GM23248 (cell line): Measurements from ENCODE around the gene RIPPLY3. TPM values are rescaled to one million over a fixed set of nuclear protein-coding genes. Genes with fewer than 3 reads are reported as not detected.
"Not testable (repeated sequence)": the region's sequence is repeated elsewhere in the genome, so short reads cannot be mapped to it uniquely, and the experiment has no call there.

Source experiments
- DNase-seq: peaks from one replicate; pipeline ENCODE4 v3.0.0-alpha.2; 2015
- H2AFZ ChIP-seq: fragments of 200-600 bp; sonication (generic); 2 replicates; pipeline ENCODE4 v1.6.1; 2016; ENCODE audit warnings: antibody characterized with exemption
- H3F3A ChIP-seq: fragments of 200-600 bp; sonication (generic); 2 replicates; pipeline ENCODE4 v1.6.1; 2016; ENCODE audit warnings: mild to moderate bottlenecking, antibody characterized with exemption, mixed run types; ENCODE audit not compliant: insufficient read depth
- H3K27ac ChIP-seq: fragments of 200-600 bp; sonication (generic); 2 replicates; pipeline ENCODE4 v1.5.1; 2016; ENCODE audit warnings: mild to moderate bottlenecking
- H3K27me3 ChIP-seq: fragments of 200-600 bp; sonication (generic); replicated peaks from 2 replicates; pipeline ENCODE4 v1.6.1; 2016; ENCODE audit warnings: mild to moderate bottlenecking; ENCODE audit not compliant: insufficient read depth
- H3K36me3 ChIP-seq: fragments of 200-600 bp; sonication (generic); 2 replicates; pipeline ENCODE4 v1.6.1; 2016; ENCODE audit warnings: low read depth, mild to moderate bottlenecking
- H3K4me1 ChIP-seq: fragments of 200-600 bp; sonication (generic); 2 replicates; pipeline ENCODE4 v1.6.1; 2016; ENCODE audit warnings: mild to moderate bottlenecking; ENCODE audit not compliant: insufficient read depth
- H3K4me2 ChIP-seq: fragments of 200-600 bp; sonication (generic); one replicate; pipeline ENCODE4 v1.6.1; 2016; ENCODE audit warnings: mild to moderate bottlenecking; ENCODE audit not compliant: unreplicated experiment
- H3K4me3 ChIP-seq: fragments of 200-600 bp; sonication (generic); 2 replicates; pipeline ENCODE4 v1.5.1; 2016; ENCODE audit warnings: mild to moderate bottlenecking
- H3K79me2 ChIP-seq: fragments of 200-600 bp; sonication (generic); 2 replicates; pipeline ENCODE4 v1.6.1; 2016; ENCODE audit warnings: mild to moderate bottlenecking; ENCODE audit not compliant: insufficient read depth
- H3K9ac ChIP-seq: fragments of 200-600 bp; sonication (generic); 2 replicates; pipeline ENCODE4 v1.6.1; 2016; ENCODE audit warnings: mild to moderate bottlenecking
- H3K9me2 ChIP-seq: fragments of 200-600 bp; sonication (generic); 2 replicates; pipeline ENCODE4 v1.6.1; 2016; ENCODE audit warnings: mixed run types, mild to moderate bottlenecking, moderate library complexity; ENCODE audit not compliant: insufficient read depth
- H3K9me3 ChIP-seq: fragments of 200-600 bp; sonication (generic); one replicate; pipeline ENCODE4 v1.6.1; 2017; ENCODE audit warnings: low read depth
- H4K20me1 ChIP-seq: fragments of 200-600 bp; sonication (generic); 2 replicates; pipeline ENCODE4 v1.6.0; 2016; ENCODE audit not compliant: insufficient read depth
- EZH2 ChIP-seq: fragments of 200-600 bp; sonication (generic); IDR thresholded peaks from 2 replicates; pipeline ENCODE4 v1.6.1; 2018; ENCODE audit warnings: antibody characterized with exemption, mild to moderate bottlenecking; ENCODE audit not compliant: insufficient read depth, poor library complexity, severe bottlenecking
- EZH2phosphoT487 ChIP-seq: fragments of 200-600 bp; sonication (generic); IDR thresholded peaks from 2 replicates; pipeline ENCODE4 v1.6.1; 2018; ENCODE audit warnings: antibody characterized with exemption, moderate library complexity, mild to moderate bottlenecking, low read depth; ENCODE audit not compliant: insufficient read depth
- WGBS, 2 experiments: methylation state at CpG; one replicate each; pipeline ENCODE4 v1.1.6; 2015 to 2017; ENCODE audit warnings: low lambda C conversion rate in 2 of 2, low coverage in 1 of 2; ENCODE audit errors: missing lambda C conversion rate in 2 of 2; 5-methylcytosine and 5-hydroxymethylcytosine counted together
- in situ Hi-C: fragments of 300-500 bp; cut with MboI; formaldehyde crosslinking; loops from 2 replicates; pipeline ENCODE4 v1.15.0; 2020
- polyA plus RNA-seq: library from polyadenylated mRNA; unstranded; fragments of >200 nt; fragmentation: Nextera tagmentation; extraction: Ambion mirVana; gene quantifications from 2 replicates; pipeline ENCODE4 v1.2.1, GENCODE V29; 2016
- total RNA-seq: library from RNA; depleted of rRNA; stranded (reverse); fragments of >200 nt; shearing (Covaris generic); gene quantifications from 2 replicates; pipeline ENCODE4 v1.2.3, GENCODE V29; 2014

Gene RIPPLY3
- total and polyA plus RNA-seq, 2 experiments from 2014 or later = not detected

DNA sequence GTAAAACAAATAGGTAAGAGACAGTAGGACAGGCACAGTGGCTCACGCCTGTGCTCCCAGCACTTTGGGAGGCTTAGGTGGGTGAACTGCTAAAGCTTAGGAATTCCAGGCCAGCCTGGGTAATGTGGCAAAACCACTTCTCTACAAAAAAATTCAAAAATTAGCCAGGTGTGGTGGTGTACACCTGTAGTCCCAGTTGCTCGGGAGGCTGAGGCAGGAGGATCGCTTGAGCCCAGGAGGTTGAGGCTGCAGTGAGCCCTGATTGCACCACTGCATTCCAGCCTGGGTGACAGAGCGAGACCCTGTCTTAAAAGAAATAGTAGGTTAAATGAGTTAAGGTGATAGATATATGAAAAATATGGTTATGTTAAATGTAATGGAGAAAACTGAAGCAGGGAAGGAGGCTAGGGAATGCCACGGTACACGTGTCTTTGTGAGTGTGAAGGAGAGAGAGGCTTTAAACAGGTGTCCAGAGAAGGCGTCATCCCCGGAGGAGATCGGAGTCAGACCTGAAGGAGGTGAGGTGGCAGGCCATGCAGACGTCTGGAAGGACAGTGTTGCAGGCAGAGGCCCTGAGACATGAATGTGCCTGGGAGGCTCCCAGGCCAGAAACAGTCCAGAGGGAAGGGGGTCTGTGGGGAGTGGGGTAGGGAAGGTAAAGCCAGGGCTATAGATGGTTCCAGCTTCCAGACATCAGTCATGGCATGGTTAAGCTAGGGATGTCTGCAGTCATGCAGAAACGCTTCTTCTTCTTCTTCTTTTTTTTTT lies 7.2 kb upstream of the RIPPLY3 start:
- Histone ChIP-seq H3K27ac (no peak overlapping the region), H2AFZ (no peak overlapping the region), H3K27me3 (no peaks in the 10 kb centered on the region), H3K9ac (no peak overlapping the region), H3K9me3 (no peaks in the 10 kb centered on the region), H3K79me2 (no peaks in the 10 kb centered on the region), H3K4me2 (no peak overlapping the region), H3K4me3 (no peak overlapping the region), H3K9me2 (no peaks in the 10 kb centered on the region), H3K36me3 (no peaks in the 10 kb centered on the region), H3K4me1 (no peaks in the 10 kb centered on the region), H4K20me1 (no peaks in the 10 kb centered on the region), H3F3A (no peaks in the 10 kb centered on the region)
- 75 to 82% methylated on average over 11 of the region's 11 CpGs for WGBS, 2 experiments
- TF ChIP-seq EZH2 (no peak), EZH2phosphoT487 (no peak)
- no peak for DNase-seq
- in situ Hi-C loops = no loop called here

DNA sequence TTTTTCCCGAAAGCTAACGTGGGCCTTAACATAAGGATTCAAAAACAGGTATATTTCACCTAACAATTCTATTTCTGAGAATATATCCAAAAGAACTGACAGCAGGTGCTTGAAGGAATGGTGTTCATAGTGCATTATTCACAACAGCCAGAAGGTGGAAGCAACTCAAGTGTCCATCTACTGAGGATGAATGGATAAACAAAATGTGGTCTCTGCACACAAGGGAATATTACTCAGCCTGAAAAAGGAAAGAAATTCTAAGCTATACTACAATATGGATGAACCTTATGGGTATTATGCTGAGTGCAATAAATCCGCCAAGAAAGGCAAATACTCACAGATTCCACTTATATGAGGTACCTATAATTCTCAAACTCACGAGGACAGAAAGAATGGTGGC lies 6.1 kb upstream of the RIPPLY3 start:
- in situ Hi-C loops = no loop called here

DNA sequence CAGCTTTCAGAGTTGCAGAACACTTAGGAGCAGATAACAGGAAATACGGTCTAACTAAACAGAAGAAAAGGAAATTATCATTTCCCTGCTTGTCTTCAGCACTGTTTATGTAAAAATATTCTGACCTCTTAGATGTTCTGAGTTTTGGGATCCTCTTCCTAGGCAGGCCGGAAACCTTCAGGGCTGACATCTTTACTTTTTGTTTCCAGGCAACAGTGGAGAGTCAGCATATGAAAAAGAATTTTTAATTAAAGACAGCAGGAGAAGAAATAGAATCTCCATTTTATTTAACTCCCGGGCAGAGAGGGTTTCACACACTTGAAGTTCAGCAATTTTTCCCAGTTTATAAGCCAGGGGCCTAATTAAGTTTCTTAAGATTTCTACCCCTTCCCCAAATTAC lies 5.1 kb upstream of the RIPPLY3 start:
- Histone ChIP-seq H4K20me1 (no peaks in the 10 kb centered on the region), H3K27me3 (no peaks in the 10 kb centered on the region), H3K4me2 (no peak overlapping the region), H3K79me2 (no peaks in the 10 kb centered on the region), H2AFZ (peak overlapping the region; percentile 68), H3K9ac (no peak overlapping the region), H3F3A (no peaks in the 10 kb centered on the region), H3K9me3 (no peaks in the 10 kb centered on the region), H3K36me3 (no peaks in the 10 kb centered on the region), H3K4me1 (no peaks in the 10 kb centered on the region), H3K9me2 (no peaks in the 10 kb centered on the region), H3K27ac (no peak overlapping the region), H3K4me3 (no peak overlapping the region)
- in situ Hi-C loops = no loop called here
- WGBS, 2 experiments = 17 to 26% methylated on average over 3 of the region's 3 CpGs
- peak; percentile 48 for DNase-seq
- TF ChIP-seq EZH2phosphoT487 = no peak
- TF ChIP-seq EZH2 = no peak

More for the DNA sequence above, 6.1 kb upstream of the RIPPLY3 start:
- Histone ChIP-seq H3K27me3 (no peaks in the 10 kb centered on the region), H3K9me2 (no peaks in the 10 kb centered on the region), H3F3A (no peaks in the 10 kb centered on the region), H3K36me3 (no peaks in the 10 kb centered on the region), H3K9me3 (no peaks in the 10 kb centered on the region), H4K20me1 (no peaks in the 10 kb centered on the region), H2AFZ (no peak overlapping the region), H3K27ac (no peak overlapping the region), H3K9ac (no peak overlapping the region), H3K4me1 (no peaks in the 10 kb centered on the region), H3K4me3 (no peak overlapping the region), H3K4me2 (no peak overlapping the region), H3K79me2 (no peaks in the 10 kb centered on the region)
- 72% methylated on average over 4 of the region's 4 CpGs for WGBS, 2 experiments
- TF ChIP-seq EZH2phosphoT487 (no peak), EZH2 (no peak)
- DNase-seq = no peak

DNA sequence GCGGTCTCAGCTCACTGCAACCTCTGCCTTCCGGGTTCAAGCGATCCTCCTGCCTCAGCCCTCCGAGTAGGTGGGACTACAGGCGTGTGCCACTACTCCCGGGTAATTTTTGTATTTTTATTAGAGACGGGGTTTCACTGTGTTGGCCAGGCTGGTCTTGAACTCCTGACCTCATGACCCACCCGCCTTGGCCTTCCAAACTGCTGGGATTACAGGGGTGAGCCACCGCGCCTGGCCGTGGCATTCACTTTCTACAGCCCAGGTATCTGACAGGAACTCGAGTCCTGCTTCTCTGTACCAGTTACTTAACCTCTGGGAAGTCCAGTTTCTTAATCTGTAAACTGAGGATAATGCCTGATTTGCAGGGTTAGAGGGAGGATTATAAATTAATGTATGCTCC lies 3.7 kb upstream of the RIPPLY3 start:
- in situ Hi-C loops, H3K4me1 ChIP-seq, H2AFZ ChIP-seq, H3K9me2 ChIP-seq, H3K27ac ChIP-seq, DNase-seq, H3K4me3 ChIP-seq, H3K27me3 ChIP-seq, H3K79me2 ChIP-seq, H3K36me3 ChIP-seq, H3F3A ChIP-seq, H3K4me2 ChIP-seq, H3K9ac ChIP-seq, H3K9me3 ChIP-seq, H4K20me1 ChIP-seq: not testable (repeated sequence)
- WGBS, 2 experiments = 86 to 88% methylated on average over 11 to 12 of the region's 12 CpGs

DNA sequence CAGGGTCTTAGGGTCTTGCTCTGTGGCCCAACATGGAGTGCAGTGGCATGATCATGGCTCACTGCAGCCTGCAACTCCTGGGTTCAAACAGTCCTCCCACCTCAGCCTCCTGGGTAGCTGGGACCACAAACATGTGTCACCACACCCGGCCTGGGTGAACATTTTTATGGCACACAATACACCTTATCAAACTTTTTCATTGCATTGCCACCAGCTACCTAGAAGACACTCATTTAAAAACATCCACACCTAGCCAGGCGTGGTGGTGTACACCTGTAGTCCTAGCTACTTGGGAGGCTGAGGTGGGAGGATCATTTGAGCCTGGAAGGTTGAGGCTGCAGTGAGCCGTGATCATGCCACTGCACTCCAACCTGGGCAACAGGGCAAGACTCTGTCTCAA lies 2.6 kb upstream of the RIPPLY3 start:
- not testable (repeated sequence) for DNase-seq
- 57 to 86% methylated on average over 3 of the region's 3 CpGs for WGBS, 2 experiments

More for the DNA sequence above, 2.6 kb upstream of the RIPPLY3 start:
- H3K4me2 ChIP-seq, H3K9me2 ChIP-seq, H3K79me2 ChIP-seq, H3K9me3 ChIP-seq, H3K27me3 ChIP-seq, H3F3A ChIP-seq, H2AFZ ChIP-seq, in situ Hi-C loops, H3K27ac ChIP-seq, H4K20me1 ChIP-seq, H3K4me3 ChIP-seq, H3K4me1 ChIP-seq, H3K36me3 ChIP-seq, H3K9ac ChIP-seq: not testable (repeated sequence)
